Activated CD8-positive, alpha-beta T cell treated with anti-CD3 and anti-CD28 coated beads for 36 hours (primary cell): Measurements from ENCODE around the gene CCDC7. TPM values are rescaled to one million over a fixed set of nuclear protein-coding genes. Genes with fewer than 3 reads are reported as not detected.
"Not testable (repeated sequence)": the region's sequence is repeated elsewhere in the genome, so short reads cannot be mapped to it uniquely, and the experiment has no call there.

Experiments used
- ATAC-seq: fragments of 200-7000 bp; cut with Tn5 transposase; one replicate; pipeline ENCODE4 v1.10.0; 2021; ENCODE audit warnings: mild to moderate bottlenecking, moderate library complexity
- CTCF ChIA-PET: fragments of 350-600 bp; sonication (Branson Sonifier 250); formaldehyde crosslinking; loops from one replicate; lab custom pipeline; 2021; ENCODE audit warnings: antibody characterized with exemption; lab: Charles Lee
- POLR2A ChIA-PET: fragments of 350-600 bp; sonication (Branson Sonifier 250); formaldehyde crosslinking; loops from one replicate; lab custom pipeline; 2021; ENCODE audit warnings: antibody characterized with exemption; lab: Charles Lee
- DNase-seq: peaks from one replicate; pipeline ENCODE4 v3.0.0-alpha.2; 2020
- H3K27ac Mint-ChIP-seq: one replicate; pipeline ENCODE4 v1.8.0; 2021; ENCODE audit warnings: mild to moderate bottlenecking, mixed read lengths
- H3K27me3 Mint-ChIP-seq: one replicate; pipeline ENCODE4 v1.8.0; 2021; ENCODE audit warnings: mixed read lengths
- H3K36me3 Mint-ChIP-seq: one replicate; pipeline ENCODE4 v1.8.0; 2021; ENCODE audit warnings: low read depth, mixed read lengths
- H3K4me1 Mint-ChIP-seq: one replicate; pipeline ENCODE4 v1.8.0; 2021; ENCODE audit warnings: low read depth, mixed read lengths
- H3K4me3 Mint-ChIP-seq: one replicate; pipeline ENCODE4 v1.8.0; 2021; ENCODE audit warnings: mild to moderate bottlenecking, moderate library complexity, mixed read lengths
- H3K9me3 Mint-ChIP-seq: one replicate; pipeline ENCODE4 v1.8.0; 2021; ENCODE audit warnings: mixed read lengths
- intact Hi-C: fragments of 100-400 bp; cut with micrococcal nuclease; formaldehyde crosslinking; loops from one replicate; pipeline ENCODE4 v1.10.0; 2022
- total RNA-seq, 2 experiments: library from RNA; stranded (reverse); gene quantifications; one replicate each; pipeline ENCODE4 v1.2.3, GENCODE V29; 2021
- TF ChIP-seq, protein P1 (sequence below): fragments of 200-600 bp; IDR thresholded peaks from one replicate; pipeline ENCODE4 v1.8.0; 2022; ENCODE audit warnings: antibody characterized with exemption, mild to moderate bottlenecking

Gene CCDC7
- total RNA-seq, 2 experiments from 2014 or later, result 5.5 to 10.4 TPM

DNA sequence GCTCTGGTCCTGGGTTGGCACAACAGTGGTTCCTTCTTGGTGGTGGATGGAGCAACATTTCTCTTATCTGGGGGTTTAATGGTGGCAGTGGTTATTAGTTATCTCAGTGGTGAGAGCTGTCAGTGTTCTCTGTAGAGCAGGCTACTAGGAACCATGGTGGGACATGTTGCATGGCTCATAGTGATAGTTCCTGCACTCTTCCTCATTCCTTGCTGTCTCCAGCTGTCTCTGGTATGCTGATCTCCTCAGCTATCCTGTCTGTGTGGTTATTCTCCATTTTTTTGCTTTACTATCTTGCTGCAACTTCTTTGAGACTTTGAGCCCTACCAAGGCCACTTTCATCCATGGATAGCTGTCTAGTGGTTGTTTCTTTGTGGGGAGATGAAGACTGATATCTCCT lies 44.0 kb downstream of the CCDC7 start:
- intact Hi-C loops, result no loop called here
- H3K4me1 Mint-ChIP-seq, result peaks cover 10% of the 10 kb centered on the region
- H3K27ac Mint-ChIP-seq, result no peak overlapping the region
- CTCF ChIA-PET, result interaction anchor here (1.1 to 1.2 kb wide), 2 partner anchors 29 to 519 kb away, joined by 3 to 4 read pairs; no protein-coding TSS in a partner anchor
- peaks cover 17% of the 10 kb centered on the region for H3K9me3 Mint-ChIP-seq
- H3K36me3 Mint-ChIP-seq, result peaks cover 48% of the 10 kb centered on the region
- no peak for ATAC-seq
- no peaks in the 10 kb centered on the region for H3K27me3 Mint-ChIP-seq
- POLR2A ChIA-PET, result interaction anchor here (0.6 kb wide), 1 partner anchor 65 kb away, joined by 5 read pairs; no protein-coding TSS in a partner anchor
- H3K4me3 Mint-ChIP-seq, result no peak overlapping the region
- DNase-seq, result no peak
- TF ChIP-seq, protein P1, sequence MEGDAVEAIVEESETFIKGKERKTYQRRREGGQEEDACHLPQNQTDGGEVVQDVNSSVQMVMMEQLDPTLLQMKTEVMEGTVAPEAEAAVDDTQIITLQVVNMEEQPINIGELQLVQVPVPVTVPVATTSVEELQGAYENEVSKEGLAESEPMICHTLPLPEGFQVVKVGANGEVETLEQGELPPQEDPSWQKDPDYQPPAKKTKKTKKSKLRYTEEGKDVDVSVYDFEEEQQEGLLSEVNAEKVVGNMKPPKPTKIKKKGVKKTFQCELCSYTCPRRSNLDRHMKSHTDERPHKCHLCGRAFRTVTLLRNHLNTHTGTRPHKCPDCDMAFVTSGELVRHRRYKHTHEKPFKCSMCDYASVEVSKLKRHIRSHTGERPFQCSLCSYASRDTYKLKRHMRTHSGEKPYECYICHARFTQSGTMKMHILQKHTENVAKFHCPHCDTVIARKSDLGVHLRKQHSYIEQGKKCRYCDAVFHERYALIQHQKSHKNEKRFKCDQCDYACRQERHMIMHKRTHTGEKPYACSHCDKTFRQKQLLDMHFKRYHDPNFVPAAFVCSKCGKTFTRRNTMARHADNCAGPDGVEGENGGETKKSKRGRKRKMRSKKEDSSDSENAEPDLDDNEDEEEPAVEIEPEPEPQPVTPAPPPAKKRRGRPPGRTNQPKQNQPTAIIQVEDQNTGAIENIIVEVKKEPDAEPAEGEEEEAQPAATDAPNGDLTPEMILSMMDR, result no peak

DNA sequence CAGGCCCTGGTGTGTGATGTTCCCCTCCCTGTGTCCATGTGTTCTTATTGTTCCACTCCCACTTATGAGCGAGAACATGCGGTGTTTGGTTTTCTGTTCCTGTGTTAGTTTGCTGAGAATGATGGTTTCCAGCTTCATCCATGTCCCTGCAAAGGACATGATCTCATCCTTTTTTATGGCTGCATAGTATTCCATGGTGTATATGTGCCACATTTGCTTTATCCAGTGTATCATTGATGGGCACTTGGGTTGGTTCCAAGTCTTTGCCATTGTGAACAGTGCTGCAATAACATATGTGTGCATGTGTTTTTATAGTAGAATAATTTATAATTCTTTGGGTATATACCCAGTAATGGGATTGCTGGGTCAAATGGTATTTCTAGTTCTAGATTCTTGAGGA lies 48.6 kb downstream of the CCDC7 start:
- CTCF ChIA-PET, result not testable (repeated sequence)

DNA sequence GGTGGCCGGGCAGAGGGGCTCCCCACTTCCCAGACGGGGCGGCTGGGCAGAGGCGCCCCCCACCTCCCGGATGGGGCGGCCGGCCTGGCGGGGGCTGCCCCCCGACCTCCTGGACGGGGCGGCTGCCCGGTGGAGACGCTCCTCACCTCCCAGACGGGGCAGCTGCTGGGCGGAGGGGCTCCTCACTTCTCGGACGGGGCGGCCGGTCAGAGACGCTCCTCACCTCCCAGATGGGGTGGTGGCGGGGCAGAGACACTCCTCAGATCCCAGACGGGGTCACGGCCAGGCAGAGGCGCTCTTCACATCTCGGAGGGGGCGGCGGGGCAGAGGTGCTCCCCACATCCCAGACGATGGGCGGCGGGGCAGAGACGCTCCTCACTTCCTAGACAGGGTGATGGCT lies 54.2 kb downstream of the CCDC7 start:
- intact Hi-C loops, H3K4me3 Mint-ChIP-seq, H3K27me3 Mint-ChIP-seq, POLR2A ChIA-PET, ATAC-seq, CTCF ChIA-PET, DNase-seq, H3K9me3 Mint-ChIP-seq, H3K4me1 Mint-ChIP-seq, H3K27ac Mint-ChIP-seq: not testable (repeated sequence)
- H3K36me3 Mint-ChIP-seq, result peaks cover 37% of the 10 kb centered on the region

More for the DNA sequence above, 48.6 kb downstream of the CCDC7 start:
- H3K9me3 Mint-ChIP-seq, H3K27ac Mint-ChIP-seq, intact Hi-C loops, H3K27me3 Mint-ChIP-seq, H3K4me3 Mint-ChIP-seq, POLR2A ChIA-PET, DNase-seq, ATAC-seq: not testable (repeated sequence)
- H3K4me1 Mint-ChIP-seq, result peaks cover 11% of the 10 kb centered on the region
- peaks cover 28% of the 10 kb centered on the region for H3K36me3 Mint-ChIP-seq

DNA sequence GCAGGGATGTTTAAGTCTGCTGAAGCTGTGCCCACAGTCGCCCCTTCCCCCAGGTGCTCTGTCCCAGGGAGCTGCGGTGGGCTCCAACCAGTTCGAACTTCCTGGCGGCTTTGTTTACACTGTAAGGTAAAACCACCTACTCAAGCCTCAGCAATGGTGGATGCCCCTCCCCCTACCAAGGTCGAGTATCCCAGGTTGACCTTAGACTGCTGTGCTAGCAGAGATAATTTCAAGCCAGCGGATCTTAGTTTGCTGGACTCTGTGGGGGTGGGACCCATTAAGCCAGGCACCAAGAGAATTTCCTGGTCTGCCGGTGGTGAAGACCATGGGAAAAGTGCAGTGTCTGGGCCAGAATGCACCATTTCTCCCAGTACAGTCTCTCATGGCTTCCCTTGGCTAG lies 56.0 kb downstream of the CCDC7 start:
- no peak for DNase-seq
- Mint-ChIP-seq H3K27me3 (no peaks in the 10 kb centered on the region), H3K4me3 (no peak overlapping the region), H3K4me1 (peaks cover 8% of the 10 kb centered on the region), H3K27ac (no peak overlapping the region), H3K36me3 (peaks cover 32% of the 10 kb centered on the region), H3K9me3 (no peaks in the 10 kb centered on the region)
- TF ChIP-seq, protein P1, result no peak
- POLR2A ChIA-PET, result no interaction called here
- intact Hi-C loops, result no loop called here
- no peak for ATAC-seq
- CTCF ChIA-PET, result no interaction called here

DNA sequence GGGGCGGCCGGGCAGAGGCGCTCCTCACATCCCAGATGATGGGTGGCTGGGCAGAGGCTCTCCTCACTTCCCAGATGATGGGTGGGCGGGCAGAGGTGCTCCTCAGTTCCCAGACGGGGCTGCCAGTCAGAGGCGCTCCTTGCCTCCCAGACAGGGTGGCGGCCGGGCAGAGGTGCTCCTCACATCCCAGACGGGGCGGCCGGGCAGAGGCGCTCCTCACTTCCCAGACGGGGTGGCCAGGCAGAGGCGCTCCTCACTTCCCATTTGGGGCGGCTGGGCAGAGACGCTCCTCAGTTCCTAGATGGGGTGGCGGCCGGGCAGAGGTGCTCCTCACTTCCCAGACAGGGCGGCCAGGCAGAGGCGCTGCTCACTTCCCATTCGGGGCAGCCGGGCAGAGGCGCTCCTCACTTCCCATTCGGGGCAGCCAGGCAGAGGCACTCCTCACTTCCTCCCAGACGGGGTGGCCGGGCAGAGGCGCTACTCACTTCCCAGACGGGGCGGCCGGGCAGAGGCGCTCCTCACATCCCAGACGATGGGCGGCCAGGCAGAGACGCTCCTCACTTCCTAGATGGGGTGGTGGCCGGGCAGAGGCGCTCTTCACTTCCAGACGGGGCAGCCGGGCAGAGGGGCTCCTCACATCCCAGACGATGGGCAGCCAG lies 60.0 kb downstream of the CCDC7 start:
- H3K4me1 Mint-ChIP-seq, ATAC-seq, H3K27ac Mint-ChIP-seq, H3K27me3 Mint-ChIP-seq, CTCF ChIA-PET, intact Hi-C loops, POLR2A ChIA-PET, H3K4me3 Mint-ChIP-seq, H3K9me3 Mint-ChIP-seq, DNase-seq: not testable (repeated sequence)
- peaks cover 25% of the 10 kb centered on the region for H3K36me3 Mint-ChIP-seq

DNA sequence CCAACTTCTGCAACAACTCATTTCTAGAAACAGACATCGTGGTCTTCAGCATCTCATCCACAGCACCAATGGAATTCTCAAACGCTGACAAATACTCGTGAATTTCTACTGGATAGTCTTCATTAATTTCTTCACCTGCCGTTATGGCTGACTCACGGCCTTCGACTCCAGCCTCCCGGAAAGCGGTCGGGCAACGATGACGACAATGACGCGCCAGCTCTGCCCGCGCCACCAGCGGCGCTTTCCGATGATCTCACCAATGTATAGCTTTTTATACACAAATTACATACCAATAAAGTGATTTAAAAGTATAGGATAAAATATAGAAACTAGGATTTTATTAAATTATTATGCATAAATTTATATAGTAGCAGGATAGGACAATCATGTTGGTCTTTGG lies 65.7 kb downstream of the CCDC7 start:
- Mint-ChIP-seq H3K27me3 (no peaks in the 10 kb centered on the region), H3K4me1 (no peaks in the 10 kb centered on the region)

More for the DNA sequence above, 65.7 kb downstream of the CCDC7 start:
- H3K9me3 Mint-ChIP-seq, result no peaks in the 10 kb centered on the region
- H3K27ac Mint-ChIP-seq, result no peak overlapping the region
- ATAC-seq (no peak), DNase-seq (no peak)
- TF ChIP-seq, protein P1, result no peak
- peaks cover 7% of the 10 kb centered on the region for H3K36me3 Mint-ChIP-seq
- H3K4me3 Mint-ChIP-seq, result no peak overlapping the region
- CTCF ChIA-PET, result no interaction called here
- POLR2A ChIA-PET, result no interaction called here
- intact Hi-C loops, result no loop called here
